OCI-LY3 (cell line): ENCODE measurements around the gene HELT.
"Not testable (repeated sequence)": the region's sequence is repeated elsewhere in the genome, so short reads cannot be mapped to it uniquely, and the experiment has no call there.

Experiments used
- H2AFZ ChIP-seq: fragments of 200-600, 300-600 bp; shearing (Covaris generic); 2 replicates; pipeline ENCODE4 v1.6.0; 2014; ENCODE audit warnings: antibody characterized with exemption, low read depth, low read length
- H3K27ac ChIP-seq: fragments of 200-600, 300-600 bp; sonication (generic); 2 replicates; pipeline ENCODE4 v1.5.1; 2014; ENCODE audit warnings: mild to moderate bottlenecking, low read length, moderate library complexity, mixed read lengths
- H3K27me3 ChIP-seq: fragments of 200-600, 300-600 bp; sonication (generic); 2 replicates; pipeline ENCODE4 v1.6.1; 2014; ENCODE audit warnings: low read depth, low read length, mixed read lengths
- H3K36me3 ChIP-seq: fragments of 200-600, 300-600 bp; sonication (generic); replicated peaks from 2 replicates; pipeline ENCODE3; 2014; ENCODE audit warnings: low read depth, low read length, mixed read lengths
- H3K4me1 ChIP-seq: fragments of 300-600, 200-600 bp; sonication (generic); 2 replicates; pipeline ENCODE4 v1.6.1; 2014; ENCODE audit warnings: low read length, mixed read lengths
- H3K4me2 ChIP-seq: fragments of 200-600, 300-600 bp; sonication (generic); 2 replicates; pipeline ENCODE4 v1.6.1; 2014; ENCODE audit warnings: low read length, mixed read lengths
- H3K4me3 ChIP-seq: fragments of 300-600, 200-600 bp; sonication (generic); 2 replicates; pipeline ENCODE4 v1.5.1; 2014; ENCODE audit warnings: antibody characterized with exemption, mild to moderate bottlenecking, low read length, moderate library complexity
- H3K79me2 ChIP-seq: fragments of 300-600, 200-600 bp; shearing (Covaris generic); 2 replicates; pipeline ENCODE4 v1.6.1; 2014; ENCODE audit warnings: mild to moderate bottlenecking, low read length, mixed read lengths
- H3K9ac ChIP-seq: fragments of 300-600, 200-600 bp; shearing (Covaris generic); 2 replicates; pipeline ENCODE4 v1.6.0; 2014; ENCODE audit warnings: mild to moderate bottlenecking, low read length, moderate library complexity
- H3K9me3 ChIP-seq: fragments of 200-600, 300-600 bp; shearing (Covaris generic); 2 replicates; pipeline ENCODE4 v1.6.1; 2014; ENCODE audit warnings: low read length, mixed read lengths; ENCODE audit not compliant: insufficient read depth
- H4K20me1 ChIP-seq: fragments of 200-600, 300-600 bp; sonication (generic); 2 replicates; pipeline ENCODE4 v1.6.1; 2016; ENCODE audit warnings: low read length, mixed read lengths; ENCODE audit not compliant: insufficient read depth
- EZH2phosphoT487 ChIP-seq: fragments of 200-600 bp; shearing (Covaris generic); IDR thresholded peaks from 2 replicates; pipeline ENCODE4 v1.6.1; 2018; ENCODE audit warnings: antibody characterized with exemption, mixed run types, low read depth
- TF ChIP-seq, protein P1 (sequence below): fragments of 200-600, 300-600 bp; sonication (generic); IDR thresholded peaks from 2 replicates; pipeline ENCODE4 v1.5.1; 2014; ENCODE audit warnings: antibody characterized with exemption, low read length, low read depth

HELT gene, protein sequence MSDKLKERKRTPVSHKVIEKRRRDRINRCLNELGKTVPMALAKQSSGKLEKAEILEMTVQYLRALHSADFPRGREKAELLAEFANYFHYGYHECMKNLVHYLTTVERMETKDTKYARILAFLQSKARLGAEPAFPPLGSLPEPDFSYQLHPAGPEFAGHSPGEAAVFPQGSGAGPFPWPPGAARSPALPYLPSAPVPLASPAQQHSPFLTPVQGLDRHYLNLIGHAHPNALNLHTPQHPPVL

DNA sequence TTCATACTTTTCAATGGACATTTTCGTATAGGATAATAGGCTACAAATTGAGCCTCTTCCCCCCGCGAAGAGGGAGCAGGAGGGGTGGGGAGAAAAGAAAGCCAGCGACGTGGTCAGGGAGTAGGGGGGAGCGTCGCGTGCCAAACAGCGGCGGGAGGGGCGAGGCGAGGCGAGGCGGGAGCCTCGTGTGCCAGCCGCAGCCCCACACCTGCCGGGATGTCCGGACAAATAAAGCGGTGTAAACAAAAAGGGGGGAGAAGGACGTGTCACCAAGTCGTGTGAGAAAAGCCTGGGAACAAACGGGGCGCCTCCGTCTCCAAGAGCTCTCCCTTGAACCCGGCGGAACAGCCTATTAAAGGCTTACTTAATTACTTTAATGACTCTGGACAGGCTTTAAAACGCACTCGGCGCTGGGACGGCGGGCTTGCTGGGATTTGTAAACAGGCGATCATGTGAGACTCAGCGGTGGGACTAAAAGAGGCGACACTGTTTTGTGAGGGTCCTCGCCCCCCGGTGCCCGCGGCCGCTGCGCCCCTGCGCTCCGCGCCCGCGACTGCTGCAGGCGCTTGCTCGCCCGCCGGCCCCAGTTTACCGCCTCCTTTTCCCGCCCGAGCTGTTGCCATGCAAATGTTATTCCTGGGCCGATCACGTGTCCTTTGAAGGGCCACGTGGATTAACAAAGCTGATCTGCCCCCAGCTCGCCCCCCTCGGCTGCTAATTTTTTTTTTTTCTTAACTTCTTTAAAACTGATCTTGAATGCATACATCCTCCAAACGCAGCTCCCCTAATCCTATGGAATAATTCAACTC, at the start of gene HELT:
TSS of gene HELT (plus strand) at position 527 of the 809 bp plus-strand sequence. CDS start 439 bp downstream, outside the sequence.
- no peaks in the 10 kb centered on the region for H3K4me1 ChIP-seq
- no peaks in the 10 kb centered on the region for H3K36me3 ChIP-seq
- no peak within 1 kb of the TSS for H3K4me2 ChIP-seq
- no peaks in the 10 kb centered on the region for H3K27me3 ChIP-seq
- TF ChIP-seq EZH2phosphoT487: no peak
- TF ChIP-seq, protein P1, sequence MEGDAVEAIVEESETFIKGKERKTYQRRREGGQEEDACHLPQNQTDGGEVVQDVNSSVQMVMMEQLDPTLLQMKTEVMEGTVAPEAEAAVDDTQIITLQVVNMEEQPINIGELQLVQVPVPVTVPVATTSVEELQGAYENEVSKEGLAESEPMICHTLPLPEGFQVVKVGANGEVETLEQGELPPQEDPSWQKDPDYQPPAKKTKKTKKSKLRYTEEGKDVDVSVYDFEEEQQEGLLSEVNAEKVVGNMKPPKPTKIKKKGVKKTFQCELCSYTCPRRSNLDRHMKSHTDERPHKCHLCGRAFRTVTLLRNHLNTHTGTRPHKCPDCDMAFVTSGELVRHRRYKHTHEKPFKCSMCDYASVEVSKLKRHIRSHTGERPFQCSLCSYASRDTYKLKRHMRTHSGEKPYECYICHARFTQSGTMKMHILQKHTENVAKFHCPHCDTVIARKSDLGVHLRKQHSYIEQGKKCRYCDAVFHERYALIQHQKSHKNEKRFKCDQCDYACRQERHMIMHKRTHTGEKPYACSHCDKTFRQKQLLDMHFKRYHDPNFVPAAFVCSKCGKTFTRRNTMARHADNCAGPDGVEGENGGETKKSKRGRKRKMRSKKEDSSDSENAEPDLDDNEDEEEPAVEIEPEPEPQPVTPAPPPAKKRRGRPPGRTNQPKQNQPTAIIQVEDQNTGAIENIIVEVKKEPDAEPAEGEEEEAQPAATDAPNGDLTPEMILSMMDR: no peak
- no peaks in the 10 kb centered on the region for H3K79me2 ChIP-seq
- no peak within 1 kb of the TSS for H3K27ac ChIP-seq
- no peak within 1 kb of the TSS for H3K9ac ChIP-seq
- H4K20me1 ChIP-seq: no peaks in the 10 kb centered on the region
- no peaks in the 10 kb centered on the region for H3K9me3 ChIP-seq
- H3K4me3 ChIP-seq: no peak within 1 kb of the TSS
- H2AFZ ChIP-seq: no peak within 1 kb of the TSS

DNA sequence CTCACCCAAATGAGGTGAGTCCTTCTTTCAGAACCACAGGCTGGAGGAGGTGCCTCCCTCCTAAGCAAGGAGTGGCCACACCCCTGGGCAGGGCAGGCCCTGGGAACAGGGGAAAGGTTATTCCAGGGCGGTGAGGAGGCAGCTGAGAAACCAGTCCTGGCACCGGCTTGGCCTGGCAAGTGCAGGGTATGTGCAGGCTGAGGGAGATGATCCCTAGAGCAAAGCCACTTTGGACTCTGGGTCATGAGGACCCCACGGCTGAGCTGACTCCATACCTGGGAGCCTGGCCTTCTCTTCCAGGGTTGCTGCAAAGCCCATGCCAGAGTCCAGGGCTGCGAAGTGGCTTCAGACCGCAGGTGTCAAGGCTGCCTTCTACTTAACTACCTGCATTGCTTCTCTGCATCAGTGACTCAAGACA, 49.5 kb upstream of the HELT start:
- Histone ChIP-seq H3K9ac (no peak overlapping the region), H3K4me2 (no peak overlapping the region), H3K4me1 (no peaks in the 10 kb centered on the region), H4K20me1 (no peaks in the 10 kb centered on the region), H3K27ac (no peak overlapping the region), H3K36me3 (no peaks in the 10 kb centered on the region), H3K79me2 (no peaks in the 10 kb centered on the region), H3K27me3 (no peaks in the 10 kb centered on the region), H3K9me3 (no peaks in the 10 kb centered on the region), H3K4me3 (no peak overlapping the region), H2AFZ (no peak overlapping the region)
- TF ChIP-seq, protein P1: no peak
- TF ChIP-seq EZH2phosphoT487: no peak

DNA sequence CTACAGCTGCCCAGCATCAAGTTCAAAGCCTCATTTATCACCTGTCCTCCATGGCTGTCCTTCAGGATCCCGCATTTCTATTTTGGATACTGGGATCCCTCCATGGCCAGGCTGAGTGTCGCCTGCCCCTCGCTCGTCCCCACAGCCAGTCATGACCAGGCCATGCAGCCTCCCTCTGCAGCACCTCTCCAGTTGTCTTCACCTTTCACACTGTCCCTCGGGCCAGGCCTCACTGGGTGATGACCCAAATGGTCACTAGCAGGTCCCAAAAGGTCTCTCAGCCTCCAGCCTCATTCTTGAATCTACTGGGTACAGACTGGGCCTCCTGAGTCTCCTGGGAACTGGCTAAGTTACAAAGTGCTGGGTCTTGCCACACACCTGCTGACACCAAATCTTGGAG, 48.7 kb upstream of the HELT start:
- no peak overlapping the region for H3K4me2 ChIP-seq
- H3K27me3 ChIP-seq: no peaks in the 10 kb centered on the region
- no peak for TF ChIP-seq EZH2phosphoT487
- TF ChIP-seq, protein P1: no peak
- no peak overlapping the region for H2AFZ ChIP-seq
- no peaks in the 10 kb centered on the region for H3K9me3 ChIP-seq
- H3K9ac ChIP-seq: no peak overlapping the region
- no peaks in the 10 kb centered on the region for H3K36me3 ChIP-seq
- H3K79me2 ChIP-seq: no peaks in the 10 kb centered on the region
- H4K20me1 ChIP-seq: no peaks in the 10 kb centered on the region
- H3K4me1 ChIP-seq: no peaks in the 10 kb centered on the region
- no peak overlapping the region for H3K27ac ChIP-seq
- H3K4me3 ChIP-seq: no peak overlapping the region

DNA sequence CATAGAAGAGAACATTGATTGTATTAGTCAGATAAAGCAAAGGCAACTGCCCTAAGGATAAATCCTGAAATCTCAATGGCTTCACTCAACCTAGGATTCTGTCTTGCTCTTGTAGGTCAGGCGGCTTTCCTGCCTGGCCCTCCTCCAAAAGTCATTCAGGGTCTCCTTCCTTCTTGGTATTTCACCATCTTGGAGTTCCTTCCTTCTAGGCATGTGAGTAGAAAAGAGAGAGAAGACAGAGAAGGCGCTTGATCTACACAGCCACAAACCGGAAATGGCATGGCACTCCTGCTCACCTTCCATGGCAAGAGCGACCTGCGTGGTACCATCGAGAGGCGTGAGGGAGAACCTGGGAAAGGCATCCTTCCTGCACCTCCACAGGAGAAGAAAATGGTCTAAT, 45.3 kb upstream of the HELT start:
- Histone ChIP-seq H3K9ac (no peak overlapping the region), H3K79me2 (no peaks in the 10 kb centered on the region), H3K4me2 (no peak overlapping the region), H3K4me1 (no peaks in the 10 kb centered on the region), H3K9me3 (no peaks in the 10 kb centered on the region), H3K27me3 (no peaks in the 10 kb centered on the region), H3K4me3 (no peak overlapping the region), H2AFZ (no peak overlapping the region), H3K36me3 (no peaks in the 10 kb centered on the region), H3K27ac (no peak overlapping the region), H4K20me1 (no peaks in the 10 kb centered on the region)
- TF ChIP-seq EZH2phosphoT487: no peak
- TF ChIP-seq, protein P1: no peak

DNA sequence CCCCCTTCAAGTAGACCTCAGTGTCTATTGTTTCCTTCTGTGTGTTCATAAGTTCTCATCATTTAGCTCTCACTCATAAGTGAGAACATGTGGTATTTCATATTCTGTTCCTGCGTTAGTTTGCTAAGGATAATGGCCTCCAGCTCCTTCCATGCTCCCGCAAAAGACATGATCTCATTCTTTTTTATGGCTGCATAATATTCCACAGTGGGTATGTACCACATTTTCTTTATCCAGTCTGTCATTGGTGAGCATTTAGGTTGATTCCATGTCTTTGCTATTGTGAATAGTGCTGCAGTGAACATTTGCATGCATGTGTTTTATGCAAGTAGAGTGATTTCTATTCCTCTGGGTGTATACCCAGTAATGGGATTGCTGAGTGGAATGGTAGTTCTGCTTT, 41.9 kb upstream of the HELT start:
- H3K27ac ChIP-seq, H3K9ac ChIP-seq, H3K79me2 ChIP-seq, H4K20me1 ChIP-seq, H3K36me3 ChIP-seq, H3K4me2 ChIP-seq, H3K4me3 ChIP-seq, H3K4me1 ChIP-seq, H3K9me3 ChIP-seq, H3K27me3 ChIP-seq, H2AFZ ChIP-seq: not testable (repeated sequence)
